H1 (cell line): ENCODE results near the gene ZNF69. TPM values are rescaled to one million over a fixed set of nuclear protein-coding genes. Genes with fewer than 3 reads are reported as not detected.

Experiments
- BCL11A ChIP-seq, 2 experiments: IDR thresholded peaks; one replicate each; pipeline ENCODE4 v1.6.1; 2011; ENCODE audit warnings: low read depth in 2 of 2, low read length in 2 of 2, mild to moderate bottlenecking in 2 of 2
- BRCA1 ChIP-seq: IDR thresholded peaks from 2 replicates; pipeline ENCODE4 v1.6.1; 2012; ENCODE audit warnings: low read depth, low read length, improper control_type of control experiment
- CHD7 ChIP-seq: fragments of 300-600 bp; sonication (generic); IDR thresholded peaks from 2 replicates; pipeline ENCODE4 v1.7.1; 2012; ENCODE audit warnings: low read length, moderate library complexity, mild to moderate bottlenecking, inconsistent platforms; ENCODE audit not compliant: insufficient replicate concordance
- CTCF ChIP-seq, 3 experiments: IDR thresholded peaks; 1 replicate in 2 of 3; 2 replicates in 1 of 3; pipeline versions ENCODE4 v1.5.1 to v1.6.1; 2011; ENCODE audit warnings: low read length in 3 of 3, mild to moderate bottlenecking in 3 of 3, inconsistent platforms in 2 of 3, low read depth in 1 of 3, moderate library complexity in 1 of 3; ENCODE audit not compliant: insufficient read depth in 1 of 3; ENCODE audit errors: control extremely low read depth in 1 of 3
- KDM1A ChIP-seq: fragments of 200-600, 300-600 bp; sonication (generic); IDR thresholded peaks from 2 replicates; pipeline ENCODE4 v1.7.1; 2016; ENCODE audit warnings: mild to moderate bottlenecking, low read length, borderline replicate concordance
- YY1 ChIP-seq: IDR thresholded peaks from 2 replicates; pipeline ENCODE4 v1.6.1; 2011; ENCODE audit warnings: low read depth, mild to moderate bottlenecking, low read length
- polyA plus RNA-seq, 7 experiments: library from polyadenylated mRNA; depleted of rRNA in 3 of 7; stranded (reverse) in 5 of 7; unstranded in 2 of 7; fragments of >200 nt in 5 of 7; fragments of 200-250 nt in 2 of 7; gene quantifications; 1 replicate in 5 of 7; 2 replicates in 1 of 7; 4 replicates in 1 of 7; pipeline versions ENCODE4 v1.2.1 to v1.2.3, GENCODE V29; 2011 to 2013; ENCODE audit warnings: missing spikeins in 2 of 7, mixed read lengths in 2 of 7
- total RNA-seq: library from RNA; stranded (reverse); fragmentation: NEBNext Ultra II Directional; extraction: Animal tissue kit (Norgen Biotek cat#: 25700); gene quantifications from 2 replicates; pipeline ENCODE4 v1.2.1, GENCODE V29; 2021
- TF ChIP-seq, protein P1 (sequence below): IDR thresholded peaks from 2 replicates; pipeline ENCODE4 v1.6.1; 2012; ENCODE audit warnings: inconsistent platforms

The ZNF69 gene
- total and polyA plus RNA-seq, 2 of the 8 experiments (the other 6 are each of a cell fraction or from before 2014, with no cell fraction given) = 5.6 to 22.8 TPM

DNA sequence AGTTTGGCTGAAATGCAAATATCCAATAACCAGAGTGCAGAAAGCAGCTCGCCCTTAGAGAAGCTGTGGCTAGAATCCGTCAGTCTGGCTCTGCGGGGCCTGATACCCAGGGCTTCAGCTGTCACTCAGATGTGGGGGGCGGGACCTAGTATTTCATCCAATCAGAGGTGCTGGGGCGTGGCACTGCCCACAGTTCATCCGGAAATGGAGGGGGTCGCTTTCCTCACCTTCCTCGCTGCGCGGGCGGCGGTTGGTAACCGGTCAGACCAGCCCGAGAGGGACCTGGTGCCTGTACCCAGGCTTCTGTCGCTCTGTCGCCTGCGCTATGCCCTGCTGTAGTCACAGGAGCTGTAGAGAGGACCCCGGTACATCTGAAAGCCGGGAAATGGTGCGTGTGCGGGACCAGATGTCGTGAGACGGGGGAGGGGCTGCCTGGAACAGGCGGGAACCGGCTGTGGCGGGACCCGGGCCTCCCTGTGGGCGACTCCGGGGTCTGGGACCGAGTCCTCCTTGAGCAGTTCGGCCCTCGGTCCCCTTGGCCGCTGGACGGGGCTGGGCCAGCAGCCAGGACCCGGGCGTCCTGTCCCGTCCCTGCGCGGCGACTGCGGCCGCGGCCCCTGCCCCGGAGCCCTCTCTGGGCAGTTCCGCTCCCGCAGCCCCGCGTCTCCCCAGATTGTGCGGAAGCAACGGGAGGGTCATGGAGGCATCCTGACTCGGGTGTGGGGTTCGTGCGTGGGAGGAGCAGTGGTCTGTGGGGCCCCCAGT, 37.5 kb downstream of the ZNF69 start, which contains the start of gene ZNF700 (continued):
- TF ChIP-seq BCL11A (IDR thresholded peaks at IDR 0.05; ENCODE audit: low read depth in 2 of 2, low read length in 2 of 2) (no peak), CTCF (IDR thresholded peaks at IDR 0.05; ENCODE audit: control extremely low read depth in 1 of 3, insufficient read depth in 1 of 3, low read depth in 1 of 3, low read length in 3 of 3) (no peak), BRCA1 (no peak), KDM1A (no peak), YY1 (peak; percentile 64; the same call in 1 of the 2 replicates), CHD7 (no peak)
- TF ChIP-seq, protein P1, sequence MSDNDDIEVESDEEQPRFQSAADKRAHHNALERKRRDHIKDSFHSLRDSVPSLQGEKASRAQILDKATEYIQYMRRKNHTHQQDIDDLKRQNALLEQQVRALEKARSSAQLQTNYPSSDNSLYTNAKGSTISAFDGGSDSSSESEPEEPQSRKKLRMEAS = peak; percentile 62; the same call in 1 of the 2 replicates
